Measurements from ENCODE around the gene ZEB1.
"Not testable (repeated sequence)": the region's sequence is repeated elsewhere in the genome, so short reads cannot be mapped to it uniquely, and the experiment has no call there.

The ZEB1 gene

GRCh38 chr10:31347705-31348104, 28.7 kb downstream of the ZEB1 start:
- no peak for TF ChIP-seq CTCF (IDR thresholded peaks at IDR 0.05; ENCODE audit: control insufficient read depth, extremely low read depth, insufficient read depth)
- H3K4me3 ChIP-seq (ENCODE audit: low read depth, low read length), result no peak overlapping the region
- DNase-seq (ENCODE audit: low read depth), result no peak

- no peak for TF ChIP-seq CTCF (IDR thresholded peaks at IDR 0.05; ENCODE audit: control insufficient read depth, extremely low read depth, insufficient read depth)
- DNase-seq (ENCODE audit: low read depth), result no peak
- no peak overlapping the region for H3K4me3 ChIP-seq (ENCODE audit: low read depth, low read length)
Observed at GRCh38 chr10:31350891-31351290, 31.9 kb downstream of the ZEB1 start.

- TF ChIP-seq CTCF (IDR thresholded peaks at IDR 0.05; ENCODE audit: control insufficient read depth, extremely low read depth, insufficient read depth), result no peak
- no peak for DNase-seq (ENCODE audit: low read depth)
- H3K4me3 ChIP-seq (ENCODE audit: low read depth, low read length), result no peak overlapping the region
Observed at GRCh38 chr10:31352436-31353226, 33.6 kb downstream of the ZEB1 start.

- no peak overlapping the region for H3K4me3 ChIP-seq (ENCODE audit: low read depth, low read length)
- DNase-seq (ENCODE audit: low read depth), result peak; percentile 23
- peak; percentile 23; the same call in 1 of the 2 replicates for TF ChIP-seq CTCF (IDR thresholded peaks at IDR 0.05; ENCODE audit: control insufficient read depth, extremely low read depth, insufficient read depth)
Observed at GRCh38 chr10:31353574-31353973, 34.6 kb downstream of the ZEB1 start.

GRCh38 chr10:31358688-31359330, 39.8 kb downstream of the ZEB1 start:
- DNase-seq (ENCODE audit: low read depth), result no peak
- no peak overlapping the region for H3K4me3 ChIP-seq (ENCODE audit: low read depth, low read length)
- no peak for TF ChIP-seq CTCF (IDR thresholded peaks at IDR 0.05; ENCODE audit: control insufficient read depth, extremely low read depth, insufficient read depth)

GRCh38 chr10:31359979-31360378, 41.0 kb downstream of the ZEB1 start:
- no peak overlapping the region for H3K4me3 ChIP-seq (ENCODE audit: low read depth, low read length)
- no peak for DNase-seq (ENCODE audit: low read depth)
- TF ChIP-seq CTCF (IDR thresholded peaks at IDR 0.05; ENCODE audit: control insufficient read depth, extremely low read depth, insufficient read depth), result no peak

- not testable (repeated sequence) for DNase-seq (ENCODE audit: low read depth); H3K4me3 ChIP-seq (ENCODE audit: low read depth, low read length)
Observed at GRCh38 chr10:31361475-31361874, 42.5 kb downstream of the ZEB1 start.
